PC-3 (cell line): ENCODE data around the gene SH3TC1. TPM values are rescaled to one million over a fixed set of nuclear protein-coding genes. Genes with fewer than 3 reads are reported as not detected.

Experiments used
- ATAC-seq: fragments of 200-7000 bp; cut with Tn5 transposase; 2 replicates; pipeline ENCODE4 v1.9.1; 2020; ENCODE audit warnings: mild to moderate bottlenecking, moderate library complexity
- BruUV-seq: library from RNA; stranded (reverse); fragments of 400-500 nt; replicated peaks from 2 replicates; lab custom pipeline; 2021; lab: Mats Ljungman, UMichigan
- CTCF ChIA-PET: fragments of 300-600 bp; sonication (Branson Sonifier 250); formaldehyde crosslinking; loops from one replicate; lab custom pipeline; 2022; ENCODE audit warnings: antibody characterized with exemption; lab: Charles Lee
- POLR2A ChIA-PET: fragments of 300-600 bp; sonication (Branson Sonifier 250); formaldehyde crosslinking; loops from one replicate; lab custom pipeline; 2022; ENCODE audit warnings: antibody characterized with exemption; ENCODE audit not compliant: unreplicated experiment; lab: Charles Lee
- DNase-seq: peaks from one replicate; pipeline ENCODE4 v3.0.0-alpha.2; 2015
- H2AFZ ChIP-seq: fragments of 300-600 bp; sonication (generic); 2 replicates; pipeline ENCODE4 v1.6.0; 2016; ENCODE audit warnings: antibody characterized with exemption, low read length
- H3F3A ChIP-seq: fragments of 300-600 bp; sonication (generic); one replicate; pipeline ENCODE4 v1.6.0; 2017; ENCODE audit warnings: antibody characterized with exemption, low read length, control low read depth, mild to moderate bottlenecking; ENCODE audit not compliant: unreplicated experiment
- H3K27ac ChIP-seq: fragments of 300-600 bp; sonication (generic); 2 replicates; pipeline ENCODE4 v1.5.1; 2016; ENCODE audit warnings: mild to moderate bottlenecking, low read length
- H3K27me3 ChIP-seq: fragments of 300-600 bp; sonication (generic); 2 replicates; pipeline ENCODE4 v1.6.1; 2016; ENCODE audit warnings: low read length, mixed read lengths
- H3K36me3 ChIP-seq: fragments of 300-600 bp; sonication (generic); 2 replicates; pipeline ENCODE4 v1.6.1; 2016; ENCODE audit warnings: low read depth, mixed run types, low read length, mixed read lengths
- H3K4me1 ChIP-seq: fragments of 300-600 bp; sonication (generic); 2 replicates; pipeline ENCODE4 v1.5.1; 2016; ENCODE audit warnings: low read length; ENCODE audit not compliant: insufficient read depth
- H3K4me2 ChIP-seq: fragments of 300-600 bp; sonication (generic); 2 replicates; pipeline ENCODE4 v1.6.0; 2016; ENCODE audit warnings: low read length
- H3K4me3 ChIP-seq: fragments of 300-600 bp; sonication (generic); 2 replicates; pipeline ENCODE4 v1.5.1; 2016; ENCODE audit warnings: mild to moderate bottlenecking, low read length, mixed read lengths
- H3K79me2 ChIP-seq: fragments of 300-600 bp; sonication (generic); 2 replicates; pipeline ENCODE4 v1.6.1; 2017; ENCODE audit warnings: low read length, mixed read lengths
- H3K9ac ChIP-seq: fragments of 300-600 bp; sonication (generic); 2 replicates; pipeline ENCODE4 v1.6.0; 2016; ENCODE audit warnings: mild to moderate bottlenecking, low read length
- H3K9me2 ChIP-seq: fragments of 300-600 bp; sonication (generic); replicated peaks from 2 replicates; pipeline ENCODE4 v1.6.1; 2016; ENCODE audit warnings: mixed run types, low read length, mixed read lengths
- H3K9me3 ChIP-seq: fragments of 300-600 bp; sonication (generic); 2 replicates; pipeline ENCODE4 v1.6.1; 2016; ENCODE audit warnings: low read length, mixed read lengths
- H4K20me1 ChIP-seq: fragments of 300-600 bp; sonication (generic); 2 replicates; pipeline ENCODE4 v1.6.1; 2016; ENCODE audit warnings: low read length, mixed read lengths
- CTCF ChIP-seq: fragments of 300-600 bp; sonication (generic); conservative IDR thresholded peaks from 2 replicates; pipeline ENCODE4 v1.5.1; 2017; ENCODE audit warnings: antibody characterized with exemption, low read depth, mild to moderate bottlenecking, low read length
- EZH2 ChIP-seq: fragments of 300-600 bp; sonication (generic); IDR thresholded peaks from one replicate; pipeline ENCODE4 v1.6.1; 2017; ENCODE audit warnings: antibody characterized with exemption, mild to moderate bottlenecking, low read length; ENCODE audit not compliant: unreplicated experiment
- EZH2phosphoT487 ChIP-seq: fragments of 300-600 bp; sonication (generic); IDR thresholded peaks from 2 replicates; pipeline ENCODE4 v1.6.1; 2018; ENCODE audit warnings: mild to moderate bottlenecking, antibody characterized with exemption, low read length, borderline replicate concordance
- intact Hi-C: fragments of 100-400 bp; cut with micrococcal nuclease; formaldehyde crosslinking; loops from 2 replicates; pipeline ENCODE4 v1.9.0; 2023
- total RNA-seq: library from RNA; depleted of rRNA; stranded (reverse); fragments of >200 nt; gene quantifications from 2 replicates; pipeline ENCODE4 v1.2.3, GENCODE V29; 2014

The SH3TC1 gene
- total RNA-seq, 1 experiment from 2014 or later, result 23.1 TPM

GRCh38 chr4:8268901-8269534, 69.9 kb downstream of the SH3TC1 start:
- Histone ChIP-seq H3K79me2 (no peaks in the 10 kb centered on the region), H3K4me2 (peak overlapping the region; percentile 77), H3K9me3 (no peaks in the 10 kb centered on the region), H3F3A (no peaks in the 10 kb centered on the region), H3K27me3 (no peaks in the 10 kb centered on the region), H3K4me3 (peak overlapping the region; percentile 27; the same call in 1 of the 2 replicates), H3K27ac (no peak overlapping the region), H2AFZ (no peak overlapping the region), H3K9ac (no peak overlapping the region), H3K9me2 (no peaks in the 10 kb centered on the region), H4K20me1 (no peaks in the 10 kb centered on the region), H3K4me1 (no peaks in the 10 kb centered on the region), H3K36me3 (no peaks in the 10 kb centered on the region)
- TF ChIP-seq EZH2 (no peak), CTCF (no peak), EZH2phosphoT487 (no peak)
- ChIA-PET CTCF (no interaction called here), POLR2A (no interaction called here)
- no TSS peak for BruUV-seq
- intact Hi-C loops, result no loop called here
- ATAC-seq (no peak), DNase-seq (no peak)

GRCh38 chr4:8269535-8270417, 70.7 kb downstream of the SH3TC1 start, which contains the start of gene HTRA3:
Gene HTRA3 (plus strand): TSS chr4:8269754. CDS start chr4:8269969, 215 bp downstream.
- no peaks in the 10 kb centered on the region for H3K9me3 ChIP-seq
- H3K27ac ChIP-seq, result no peak within 1 kb of the TSS
- no peaks in the 10 kb centered on the region for H3K4me1 ChIP-seq
- TF ChIP-seq CTCF, result no peak
- TF ChIP-seq EZH2phosphoT487, result peak; percentile 67; the same call in 1 of the 2 replicates
- H3K79me2 ChIP-seq, result no peaks in the 10 kb centered on the region
- H3K4me3 ChIP-seq, result peak within 1 kb of the TSS; percentile 56
- ATAC-seq, result peak; percentile 68
- H3K9me2 ChIP-seq, result no peaks in the 10 kb centered on the region
- H3K27me3 ChIP-seq, result no peaks in the 10 kb centered on the region
- H3K4me2 ChIP-seq, result peak within 1 kb of the TSS; percentile 77
- peak; percentile 33 for DNase-seq
- ChIA-PET POLR2A (interaction anchor here (0.6 kb wide), 1 partner anchor 35 kb away, joined by 3 read pairs; no protein-coding TSS in a partner anchor), CTCF (no interaction called here)
- H3K9ac ChIP-seq, result no peak within 1 kb of the TSS
- H3K36me3 ChIP-seq, result no peaks in the 10 kb centered on the region
- no peaks in the 10 kb centered on the region for H3F3A ChIP-seq
- intact Hi-C loops, result no loop called here
- H2AFZ ChIP-seq, result peak within 1 kb of the TSS; percentile 50; the same call in 1 of the 2 replicates
- no TSS peak for BruUV-seq
- no peaks in the 10 kb centered on the region for H4K20me1 ChIP-seq
